GM20431 (cell line): ENCODE results near the gene ZBTB42.

Source experiments
- in situ Hi-C: fragments of 300-500 bp; cut with MseI, MboI; formaldehyde crosslinking; loops from one replicate; pipeline ENCODE4 v1.15.0; 2020; ENCODE audit warnings: low sequenced_read_pairs; ENCODE audit not compliant: unreplicated experiment

ZBTB42 gene

GRCh38 chr14:104792945-104793702 is 7.8 kb upstream of the ZBTB42 start:
- in situ Hi-C loops = no loop called here

DNA sequence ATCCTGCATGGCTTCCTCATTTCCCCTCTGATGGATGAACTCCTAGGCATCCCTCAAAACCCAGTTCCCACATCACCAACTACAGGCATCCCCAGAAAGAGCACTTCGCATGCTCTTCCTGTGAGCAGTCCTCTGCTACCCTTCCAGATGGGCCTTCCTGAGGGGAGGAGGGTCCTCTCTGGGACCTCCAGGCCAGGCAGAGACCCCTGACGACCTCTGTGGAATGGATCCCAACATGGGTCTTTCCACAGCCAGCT is 7.3 kb upstream of the ZBTB42 start:
- in situ Hi-C loops = no loop called here

DNA sequence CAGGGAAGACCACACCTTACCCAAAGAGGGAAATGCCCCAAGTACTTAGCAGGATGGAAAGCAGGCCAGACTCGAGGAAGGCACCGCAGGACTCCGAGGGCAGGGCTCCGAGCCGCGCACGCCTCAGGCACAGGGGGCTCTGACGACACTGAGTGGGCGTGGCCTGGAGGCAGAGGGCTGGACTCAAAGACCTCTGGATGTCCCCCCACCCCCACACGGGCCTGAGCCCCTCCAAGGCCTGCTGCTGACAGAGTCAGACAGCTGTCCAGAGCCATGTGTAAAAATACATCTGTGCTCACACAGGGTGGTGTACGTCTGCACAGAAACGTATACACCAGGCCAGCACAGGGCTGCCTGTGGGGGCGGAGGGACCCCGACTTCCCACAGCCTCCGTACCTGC is 6.8 kb upstream of the ZBTB42 start:
- in situ Hi-C loops = no loop called here

GRCh38 chr14:104794631-104794992 is 6.3 kb upstream of the ZBTB42 start:
- in situ Hi-C loops = no loop called here

GRCh38 chr14:104794993-104795780 is 5.7 kb upstream of the ZBTB42 start, which contains the start of gene AKT1:
Gene AKT1, minus strand, starts transcription at chr14:104795748. Its CDS starts 3,105 bp downstream, at chr14:104792643.
- in situ Hi-C loops = no loop called here

DNA sequence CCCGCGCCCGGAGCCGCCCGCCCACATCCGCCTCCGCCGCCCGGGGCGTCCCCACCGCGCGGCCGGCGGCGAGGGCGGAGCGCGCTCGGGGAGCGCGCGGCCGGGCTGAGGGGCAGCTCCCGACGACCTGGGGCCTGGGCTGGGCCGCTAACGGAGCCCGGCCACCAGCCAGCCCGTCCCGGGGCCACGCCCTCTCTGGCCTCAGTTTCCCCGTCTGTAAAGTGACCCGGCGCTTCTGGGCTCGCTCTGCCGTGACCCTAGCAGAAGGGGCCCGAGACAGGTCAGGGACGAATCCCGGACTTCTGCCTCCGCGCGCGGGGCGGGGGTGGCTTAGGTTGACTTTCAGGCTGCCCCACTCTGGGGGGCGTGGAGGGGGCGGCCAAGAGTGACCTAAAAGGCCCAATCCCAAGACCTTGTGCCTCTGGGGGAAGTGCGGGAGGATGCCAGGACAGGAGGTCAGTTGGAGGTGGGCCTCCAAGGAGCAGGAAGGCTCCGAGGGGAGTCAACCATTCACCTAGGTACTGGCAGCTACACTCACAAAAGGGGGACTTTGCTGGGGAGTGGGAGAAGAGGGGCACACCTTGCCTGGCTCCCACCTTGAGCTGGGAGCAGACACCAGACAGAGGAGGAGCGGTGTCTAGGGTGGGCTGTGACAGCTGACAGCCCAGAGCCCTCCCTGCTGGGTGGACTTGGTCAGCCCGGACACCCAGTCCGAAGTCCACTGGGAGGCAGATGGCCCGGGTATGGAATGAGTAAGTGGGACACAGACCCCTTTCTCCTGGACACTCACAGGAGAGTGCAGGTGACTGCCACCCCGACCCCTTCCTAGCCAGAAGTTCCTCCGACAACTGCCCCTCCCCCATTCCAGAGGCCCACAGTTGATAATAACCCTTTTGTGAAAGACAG is 4.9 kb upstream of the ZBTB42 start:
- in situ Hi-C loops = no loop called here

GRCh38 chr14:104796687-104797081 is 4.2 kb upstream of the ZBTB42 start:
- in situ Hi-C loops = no loop called here

DNA sequence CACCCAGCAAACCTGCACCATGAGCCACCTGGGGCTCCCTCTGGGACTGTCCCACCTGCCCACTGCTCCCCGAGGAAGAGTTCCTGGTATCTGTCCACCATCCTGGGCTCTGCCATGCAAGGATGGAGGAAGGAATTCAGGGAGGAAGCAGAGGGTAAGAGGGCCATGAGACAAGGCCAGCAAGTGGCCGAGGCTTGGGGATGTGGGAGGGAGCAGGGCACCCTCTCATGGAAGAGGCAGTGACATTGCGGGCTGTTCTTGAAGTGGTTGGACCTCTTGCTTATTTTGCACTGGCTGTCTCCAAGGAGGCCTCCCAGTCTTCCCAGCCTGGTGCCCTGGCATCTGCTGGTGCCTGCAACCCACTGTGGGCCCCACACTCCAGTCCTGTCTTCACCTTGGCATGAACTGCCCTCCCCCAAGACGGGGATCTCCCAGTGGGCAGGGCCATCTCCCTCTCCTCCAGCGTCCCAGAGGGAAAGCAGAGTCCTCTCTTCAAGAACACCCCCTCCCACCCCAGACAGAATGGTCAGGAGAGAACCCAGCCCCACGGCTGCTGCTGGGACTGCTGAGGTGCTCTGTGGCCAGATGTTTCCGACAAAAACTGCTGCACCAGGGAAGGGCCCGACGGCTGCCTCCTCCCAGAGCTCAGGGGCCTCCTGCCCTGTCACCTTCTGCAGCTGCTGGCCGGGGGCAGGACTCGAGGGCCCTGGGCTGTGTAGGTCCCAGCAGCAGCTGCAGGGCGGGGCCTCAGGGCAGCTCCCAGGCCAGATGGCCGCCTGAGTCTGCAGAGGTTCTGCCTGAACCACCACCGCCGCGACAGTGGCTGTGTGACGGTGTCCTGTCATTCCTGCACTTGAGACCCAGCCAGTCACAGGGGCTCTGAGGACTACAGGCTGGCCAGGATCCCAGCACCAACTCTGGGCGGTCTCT is 3.5 kb upstream of the ZBTB42 start:
- in situ Hi-C loops = no loop called here

- in situ Hi-C loops = no loop called here
These were observed 2.3 kb upstream of the ZBTB42 start for GRCh38 chr14:104798300-104799243.

GRCh38 chr14:104799244-104800014 is 1.5 kb upstream of the ZBTB42 start:
- in situ Hi-C loops = no loop called here

- in situ Hi-C loops = no loop called here
These were observed 708 bp upstream of the ZBTB42 start for GRCh38 chr14:104800015-104800770.

- in situ Hi-C loops = no loop called here
These were observed 856 bp downstream of the ZBTB42 start for GRCh38 chr14:104801520-104802393.

DNA sequence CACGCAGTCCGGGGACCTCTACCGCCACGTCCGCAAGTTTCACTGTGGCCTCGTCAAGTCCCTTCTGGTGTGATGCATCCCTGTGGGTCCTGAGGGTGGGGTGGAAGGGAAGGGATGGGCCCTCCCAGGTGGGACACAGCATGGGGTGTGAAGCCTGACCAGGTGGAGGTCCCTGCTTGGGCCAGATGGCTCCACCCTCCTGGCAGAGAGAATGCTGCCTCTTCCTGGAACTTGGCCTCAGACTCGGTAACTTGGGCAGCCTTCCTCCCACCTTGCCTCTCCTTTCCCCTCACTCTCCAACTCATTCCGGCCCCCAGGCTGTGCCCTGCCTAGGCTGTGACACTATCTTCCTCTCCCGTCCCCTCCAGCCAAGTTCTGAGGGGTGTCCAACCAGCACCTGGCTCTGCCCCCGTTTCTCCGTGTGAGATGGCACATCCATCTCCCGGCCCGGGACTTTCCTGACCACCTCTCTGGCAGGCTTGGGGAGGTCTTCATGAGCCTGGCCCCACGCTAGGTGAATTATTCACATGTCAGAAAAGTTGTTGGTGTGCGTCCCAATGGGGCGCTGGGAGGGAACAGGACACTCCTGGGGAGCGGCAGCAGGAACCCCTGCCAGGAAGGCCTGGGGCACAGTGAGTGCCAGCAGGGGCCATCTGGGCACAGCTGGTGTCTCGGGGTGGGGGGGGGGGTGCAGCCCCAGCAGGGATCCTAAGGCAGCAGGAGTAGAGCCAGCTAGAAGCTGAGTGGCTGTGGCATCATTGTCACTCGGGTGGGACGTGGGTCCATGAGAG is 1.7 kb downstream of the ZBTB42 start:
- in situ Hi-C loops = no loop called here

GRCh38 chr14:104803280-104803911 is 2.5 kb downstream of the ZBTB42 start:
- in situ Hi-C loops = no loop called here

DNA sequence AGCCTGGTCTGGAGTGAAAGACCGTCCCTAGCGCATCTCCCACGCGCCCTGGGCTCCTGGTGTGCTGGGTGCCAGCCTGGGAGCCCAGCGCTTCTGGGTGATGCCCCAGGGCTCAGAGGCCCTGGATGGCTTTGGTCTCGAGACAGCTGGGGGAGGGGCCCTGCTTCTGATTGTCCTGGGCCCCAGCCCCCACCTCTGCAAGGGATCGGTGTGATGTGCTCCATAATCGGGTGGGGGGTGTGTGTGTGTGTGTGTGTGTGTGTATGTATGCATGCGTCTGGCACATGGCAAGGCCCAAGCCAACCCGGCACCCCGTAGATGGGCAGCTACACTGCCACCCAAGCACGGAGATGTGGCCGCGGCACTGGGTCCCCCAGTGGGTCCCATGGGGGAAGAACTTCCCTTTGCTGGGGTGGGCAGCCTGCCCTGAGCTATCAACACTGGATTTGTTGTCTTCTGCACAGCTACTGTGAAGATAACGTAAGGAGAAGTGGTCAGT is 3.1 kb downstream of the ZBTB42 start:
- in situ Hi-C loops = no loop called here
